Posterior vena cava (tissue), 2 donors: ENCODE data around the gene KRTAP2-1. TPM values are rescaled to one million over a fixed set of nuclear protein-coding genes. Genes with fewer than 3 reads are reported as not detected.
"Not testable (repeated sequence)": the region's sequence is repeated elsewhere in the genome, so short reads cannot be mapped to it uniquely, and the experiment has no call there.

Source experiments
- DNase-seq: peaks from one replicate; pipeline ENCODE4 v3.0.0-alpha.2; 2020; ENCODE audit warnings: low spot score
- intact Hi-C, 2 donors: fragments of 100-400 bp; cut with DNase I; formaldehyde crosslinking; loops; one replicate each; pipeline versions ENCODE4 v1.14.1 to v1.14.2; 2022 to 2023
- long read RNA-seq, 2 donors: library from polyadenylated mRNA; unstranded; transcript quantifications; one replicate each; pipeline ENCODE4 v2.0.0, GENCODE V29; 2020 to 2021
- total RNA-seq, 2 donors: library from RNA; stranded (reverse); fragmentation: NEBNext Ultra II Directional; extraction: Animal tissue kit (Norgen Biotek cat#: 25700); gene quantifications; one replicate each; pipeline ENCODE4 v1.2.1, GENCODE V29; 2021
- donor health status: DM: yes; HTN: yes; CAD: no.
- donor health status: DM: yes; HTN: yes; CAD: no.

Gene KRTAP2-1, protein sequence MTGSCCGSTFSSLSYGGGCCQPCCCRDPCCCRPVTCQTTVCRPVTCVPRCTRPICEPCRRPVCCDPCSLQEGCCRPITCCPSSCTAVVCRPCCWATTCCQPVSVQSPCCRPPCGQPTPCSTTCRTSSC
- not detected for total RNA-seq
- long read RNA-seq, donor 1, result 0 reads
- long read RNA-seq, donor 2, result 0 reads

- intact Hi-C loops, DNase-seq: not testable (repeated sequence)
Measured at GRCh38 chr17:41046735-41047465, at the start of gene KRTAP2-1. Gene KRTAP2-1, minus strand, starts transcription at chr17:41047316. Its CDS starts 49 bp downstream, at chr17:41047267.

DNA sequence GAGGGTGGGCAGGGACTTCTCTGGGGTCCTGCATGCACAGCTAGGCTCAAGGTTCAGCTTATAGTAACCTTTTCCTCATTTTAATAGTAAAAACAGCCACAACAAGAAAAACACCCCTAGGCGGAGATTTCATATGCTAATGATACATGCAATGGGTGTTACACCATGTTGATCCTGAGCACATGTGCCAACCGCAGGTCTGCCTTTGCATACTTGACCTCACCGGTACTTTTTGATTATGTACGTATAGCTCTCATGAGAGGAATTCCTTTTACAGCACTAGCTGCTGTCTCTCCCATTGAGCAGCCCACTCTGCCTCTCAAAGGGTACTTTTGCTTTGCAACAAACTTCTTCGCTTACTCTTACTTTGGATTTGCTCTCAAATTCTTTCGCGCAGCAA lies 48.9 kb upstream of the KRTAP2-1 start:
- DNase-seq, result no peak
- intact Hi-C loops, result no loop called here

GRCh38 chr17:41088760-41089352 lies 41.7 kb upstream of the KRTAP2-1 start:
- DNase-seq, result not testable (repeated sequence)
- intact Hi-C loops, result loop anchor here in 1 of 2 donors (1.0 kb wide), 1 partner anchor 19 kb away; no protein-coding TSS in a partner anchor

GRCh38 chr17:41084100-41084856 lies 37.2 kb upstream of the KRTAP2-1 start, which contains the start of gene KRTAP4-7:
Gene KRTAP4-7, plus strand, starts transcription at chr17:41084150. Its CDS starts 57 bp downstream, at chr17:41084207.
- DNase-seq, intact Hi-C loops: not testable (repeated sequence)

GRCh38 chr17:41083427-41083826 lies 36.3 kb upstream of the KRTAP2-1 start:
- intact Hi-C loops, result not testable (repeated sequence)

GRCh38 chr17:41082626-41083025 lies 35.5 kb upstream of the KRTAP2-1 start:
- intact Hi-C loops, result no loop called here
- no peak for DNase-seq

More at GRCh38 chr17:41083427-41083826, 36.3 kb upstream of the KRTAP2-1 start:
- DNase-seq, result not testable (repeated sequence)

DNA sequence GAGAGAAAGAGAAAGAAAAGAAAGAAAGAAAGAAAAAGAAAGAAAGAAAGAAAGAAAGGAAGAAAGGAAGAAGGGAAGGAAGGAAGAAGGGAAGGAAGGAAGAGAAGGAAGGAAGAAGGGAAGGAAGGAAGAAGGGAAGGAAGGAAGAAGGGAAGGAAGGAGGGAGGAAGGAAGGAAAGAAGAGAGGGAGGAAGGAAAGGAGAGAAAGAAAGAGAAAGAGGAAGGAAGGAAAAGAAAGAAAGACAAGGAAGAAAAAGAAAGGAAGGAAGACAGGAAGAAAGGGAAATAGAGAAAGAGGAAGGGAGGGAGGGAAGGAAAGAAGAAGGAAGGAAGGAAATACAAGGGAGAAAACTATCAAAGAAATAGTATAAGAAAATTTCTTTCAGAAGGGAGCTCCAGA lies 29.7 kb upstream of the KRTAP2-1 start:
- no peak for DNase-seq

DNA sequence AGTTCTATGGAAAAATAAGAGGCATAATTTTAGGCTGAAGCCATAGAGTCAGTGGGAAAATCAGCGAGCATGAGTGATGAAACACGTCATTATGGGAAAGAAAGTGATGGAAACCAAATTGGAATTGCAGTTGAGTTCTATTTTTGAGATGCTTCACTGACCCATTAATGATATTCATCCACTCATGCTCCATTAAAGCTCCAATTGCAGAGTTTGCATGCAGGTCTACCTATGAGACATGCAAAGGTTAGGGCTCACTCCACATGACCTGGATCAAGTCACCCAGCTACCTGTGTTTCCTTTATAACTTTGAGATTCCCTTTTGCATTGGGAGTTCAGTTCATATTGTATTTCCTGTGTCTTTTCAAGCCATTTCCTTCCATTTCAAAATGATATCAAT lies 26.6 kb upstream of the KRTAP2-1 start:
- DNase-seq, result no peak
- intact Hi-C loops, result no loop called here

More for the DNA sequence above, 29.7 kb upstream of the KRTAP2-1 start:
- intact Hi-C loops, result no loop called here

- intact Hi-C loops, result no loop called here
- no peak for DNase-seq
Measured at GRCh38 chr17:41071606-41072360, 24.7 kb upstream of the KRTAP2-1 start.

GRCh38 chr17:41069031-41069430 lies 21.9 kb upstream of the KRTAP2-1 start:
- DNase-seq, result no peak
- intact Hi-C loops, result no loop called here

DNA sequence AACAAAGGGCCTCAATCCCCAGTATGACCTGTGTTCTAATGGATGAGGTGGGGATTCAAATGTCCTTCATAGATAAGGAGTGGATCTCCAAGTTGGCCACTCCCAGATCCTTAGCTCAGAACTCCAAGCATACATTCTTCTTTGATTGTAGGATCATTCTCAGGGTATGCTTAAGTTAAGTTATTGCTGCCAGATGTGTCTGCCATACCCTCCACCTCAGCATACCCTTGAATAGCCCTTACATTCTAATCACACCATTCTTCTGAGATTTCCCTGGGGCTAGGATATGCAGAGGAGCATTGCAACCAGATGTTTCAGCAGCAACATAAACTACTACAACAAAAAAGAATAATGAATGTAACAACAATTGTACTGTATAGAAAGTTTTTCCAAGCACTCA lies 20.2 kb upstream of the KRTAP2-1 start:
- intact Hi-C loops, result no loop called here
- DNase-seq, result no peak

- no peak for DNase-seq
- intact Hi-C loops, result no loop called here
Measured at GRCh38 chr17:41065829-41066624, 18.9 kb upstream of the KRTAP2-1 start, which contains the start of gene KRTAP2-4. Gene KRTAP2-4, minus strand, starts transcription at chr17:41065879. Its CDS starts 34 bp downstream, at chr17:41065845.

- intact Hi-C loops, DNase-seq: not testable (repeated sequence)
Measured at GRCh38 chr17:41065016-41065689, 18.0 kb upstream of the KRTAP2-1 start.

- DNase-seq, result no peak
- intact Hi-C loops, result no loop called here
Measured at GRCh38 chr17:41064301-41064700, 17.2 kb upstream of the KRTAP2-1 start.

DNA sequence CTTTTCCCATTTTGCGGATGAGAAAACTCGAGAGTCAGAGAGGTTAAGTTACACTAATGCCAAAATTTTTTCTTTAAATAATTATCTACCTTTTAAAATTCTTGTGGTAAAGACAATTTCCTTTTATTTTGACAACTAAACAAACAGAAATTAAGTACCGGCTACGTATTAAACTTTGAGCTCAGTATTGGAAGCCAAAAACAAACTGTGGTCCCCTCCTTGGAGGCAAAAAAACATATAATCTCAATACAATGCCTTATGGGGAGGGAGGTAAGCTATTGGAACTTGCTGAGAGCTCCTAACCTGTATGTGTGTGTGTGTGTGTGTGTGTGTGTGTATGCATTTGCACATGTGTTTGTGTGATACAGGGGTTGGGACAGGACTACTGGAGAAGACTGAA lies 16.3 kb upstream of the KRTAP2-1 start:
- no peak for DNase-seq
- intact Hi-C loops, result no loop called here

GRCh38 chr17:41061964-41062363 lies 14.8 kb upstream of the KRTAP2-1 start:
- DNase-seq, result no peak
- intact Hi-C loops, result no loop called here

GRCh38 chr17:41060052-41060604 lies 13.0 kb upstream of the KRTAP2-1 start, which contains the start of gene KRTAP2-3:
Gene KRTAP2-3, minus strand, starts transcription at chr17:41060114. Its CDS starts 64 bp downstream, at chr17:41060050.
- intact Hi-C loops, result no loop called here

More at GRCh38 chr17:41060052-41060604, 13.0 kb upstream of the KRTAP2-1 start, which contains the start of gene KRTAP2-3:
- no peak for DNase-seq
